Activated T-cell treated with anti-CD3 and anti-CD28 coated beads, Interleukin-2, amount 50 U/mL, for 48 hours (primary cell): Measurements from ENCODE around the gene ADRB1.

Source experiments
- DNase-seq, 2 experiments: peaks; one replicate each; pipeline ENCODE4 v3.0.0-alpha.2; 2020

ADRB1 gene

GRCh38 chr10:114026189-114027040 is 17.3 kb upstream of the ADRB1 start:
- no peak for DNase-seq

GRCh38 chr10:114027041-114027394 is 16.6 kb upstream of the ADRB1 start:
- no peak for DNase-seq

DNA sequence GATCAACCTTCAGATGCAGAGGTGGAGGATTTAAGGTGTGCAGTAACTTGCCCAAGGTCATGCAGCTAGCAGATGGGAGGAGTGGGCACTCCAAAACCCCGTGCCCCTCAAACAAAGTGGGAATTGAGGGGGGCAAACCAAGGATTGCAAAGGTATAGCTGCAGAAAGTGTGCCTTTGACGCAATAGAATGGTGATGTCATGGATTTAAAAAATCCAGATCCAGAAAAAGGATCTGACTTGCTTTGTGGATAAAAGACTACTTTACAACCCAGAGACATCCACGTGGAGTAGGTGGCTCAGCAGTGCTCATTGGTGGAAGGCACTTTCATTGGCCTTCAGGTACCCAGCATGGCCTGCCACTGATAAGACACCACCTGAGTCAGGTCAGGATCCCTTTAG is 15.7 kb upstream of the ADRB1 start:
- no peak for DNase-seq

GRCh38 chr10:114028425-114028824 is 15.2 kb upstream of the ADRB1 start:
- DNase-seq: no peak

DNA sequence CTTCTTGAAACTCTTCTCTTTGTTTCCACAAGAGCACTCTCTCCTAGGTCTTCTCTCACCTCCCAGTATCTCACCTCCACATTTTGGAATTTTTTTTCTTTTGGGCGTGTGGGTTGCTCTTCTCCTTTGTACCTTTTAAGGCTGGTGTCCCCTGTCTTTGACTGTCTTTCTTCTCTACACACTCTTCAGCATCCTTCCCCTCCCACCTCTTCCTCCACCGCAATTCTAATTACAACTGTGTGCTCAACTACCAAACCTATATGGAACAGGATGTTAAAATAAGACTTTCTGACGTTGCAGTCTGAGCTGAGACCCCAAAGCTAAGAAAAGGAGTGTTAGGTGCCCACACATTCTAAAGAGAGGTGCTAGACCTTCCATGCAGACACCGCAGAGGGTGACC is 14.0 kb upstream of the ADRB1 start:
- DNase-seq: no peak

GRCh38 chr10:114030140-114030539 is 13.5 kb upstream of the ADRB1 start:
- no peak for DNase-seq

DNA sequence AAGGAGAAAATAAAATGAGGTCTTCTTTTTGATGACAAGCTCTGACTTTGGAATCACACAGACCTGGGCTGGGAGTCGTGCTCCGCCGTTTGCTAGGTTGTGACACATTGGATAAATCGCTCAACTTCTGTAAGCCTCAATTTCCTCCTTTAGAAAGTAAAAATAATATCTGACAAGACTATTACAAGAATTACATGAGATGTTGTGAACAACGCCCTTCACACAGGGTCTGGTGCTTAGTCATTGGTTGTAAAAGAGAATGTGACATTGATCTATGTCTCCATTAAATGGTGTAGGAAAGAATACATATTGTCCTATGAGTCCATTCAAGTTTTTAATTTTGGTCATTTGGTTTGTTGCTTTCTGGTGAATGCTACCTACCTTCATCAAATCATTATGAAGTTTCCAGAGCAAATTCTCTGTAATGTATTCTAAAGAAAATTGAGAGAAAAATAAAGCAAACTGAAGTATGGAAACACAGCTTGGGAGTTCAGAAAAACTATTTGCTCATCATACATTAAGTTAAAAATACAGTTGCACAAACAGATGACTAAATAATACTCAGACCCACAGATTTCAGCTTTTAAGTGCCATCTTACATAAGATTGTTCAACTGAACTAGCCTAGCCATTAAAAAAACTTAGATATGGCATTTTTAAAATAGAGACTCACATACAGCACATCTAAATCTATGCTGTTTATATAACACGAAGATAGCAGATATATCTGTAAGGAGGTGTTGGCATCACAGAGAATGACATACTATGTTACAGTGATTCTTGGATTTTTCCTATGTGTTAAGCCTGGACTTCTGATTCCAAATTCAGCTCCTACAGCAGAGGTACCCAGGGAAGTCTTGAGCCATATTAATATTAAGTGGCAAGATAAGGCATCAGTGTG is 12.3 kb upstream of the ADRB1 start:
- DNase-seq: no peak

DNA sequence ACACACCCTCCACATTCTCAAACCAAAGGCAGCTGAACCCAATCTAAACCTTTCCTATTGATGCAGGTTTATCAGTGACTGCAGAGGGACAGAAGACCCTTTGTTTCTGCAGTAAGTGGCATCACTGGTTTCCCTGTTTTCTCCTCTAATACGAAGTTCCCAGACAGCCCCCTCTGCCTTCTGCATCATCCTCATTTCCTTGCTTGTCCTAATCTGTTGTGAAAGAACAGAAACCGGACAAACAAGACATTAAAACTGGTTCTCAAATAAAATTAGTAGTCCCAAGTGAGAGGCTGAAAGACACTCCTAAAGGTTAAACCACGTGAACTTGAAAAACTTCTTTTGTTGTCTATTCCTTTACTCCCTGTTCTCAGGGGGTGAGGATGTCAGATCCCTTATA is 10.1 kb upstream of the ADRB1 start:
- DNase-seq: no peak

DNA sequence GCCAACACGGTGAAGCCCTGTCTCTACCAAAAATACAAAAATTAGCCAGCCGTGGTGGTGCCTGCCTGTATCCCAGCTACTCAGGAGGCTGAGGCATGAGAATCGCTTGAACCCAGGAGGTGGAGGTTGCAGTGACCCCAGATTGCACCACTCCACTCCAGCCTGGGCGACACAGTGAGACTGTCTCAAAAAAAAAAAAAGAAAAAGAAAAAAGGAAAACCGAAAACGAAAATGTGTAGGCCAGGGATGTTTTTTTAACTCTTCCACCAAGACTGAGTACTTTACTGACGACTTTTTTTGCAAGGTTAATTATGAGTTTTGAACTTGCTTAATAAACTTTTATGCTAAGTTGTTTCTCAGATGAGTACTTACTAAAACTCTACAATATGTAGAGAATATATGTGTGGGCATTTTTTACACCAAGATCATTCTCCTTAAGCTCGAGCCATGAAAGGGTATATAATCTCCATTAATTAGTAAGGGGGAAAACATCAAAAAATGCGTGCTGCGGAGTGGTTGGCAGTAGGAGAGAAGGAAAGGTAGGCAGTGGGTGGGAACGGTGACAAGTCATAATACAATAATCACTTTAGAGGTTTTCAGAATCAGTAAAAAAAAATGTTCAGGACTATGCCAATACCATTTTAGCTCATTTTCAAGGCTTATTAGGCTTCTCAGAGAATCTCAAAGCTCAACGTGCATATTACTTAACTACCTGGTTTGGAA is 8.6 kb upstream of the ADRB1 start:
- no peak for DNase-seq

DNA sequence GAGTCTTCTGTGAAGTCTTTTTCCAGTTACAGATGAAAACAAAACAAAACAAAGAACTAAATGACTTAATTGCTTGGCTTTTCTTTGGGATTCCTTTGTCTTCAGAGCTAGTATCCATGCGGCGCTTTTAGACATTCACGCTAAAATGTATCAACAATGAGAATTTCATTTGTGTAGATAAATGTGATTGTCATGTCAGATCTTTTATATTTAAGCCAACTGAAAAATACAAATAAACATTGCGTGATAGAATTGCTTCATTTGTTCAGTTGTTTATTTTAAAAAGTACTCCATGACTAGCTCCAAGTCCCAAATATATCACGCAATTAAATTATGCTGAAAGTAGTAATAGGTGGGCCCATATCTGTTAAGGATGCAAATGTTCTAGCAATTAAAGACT is 7.9 kb upstream of the ADRB1 start:
- DNase-seq: no peak

- DNase-seq: no peak
Measured at GRCh38 chr10:114038819-114039218, 4.8 kb upstream of the ADRB1 start.

DNA sequence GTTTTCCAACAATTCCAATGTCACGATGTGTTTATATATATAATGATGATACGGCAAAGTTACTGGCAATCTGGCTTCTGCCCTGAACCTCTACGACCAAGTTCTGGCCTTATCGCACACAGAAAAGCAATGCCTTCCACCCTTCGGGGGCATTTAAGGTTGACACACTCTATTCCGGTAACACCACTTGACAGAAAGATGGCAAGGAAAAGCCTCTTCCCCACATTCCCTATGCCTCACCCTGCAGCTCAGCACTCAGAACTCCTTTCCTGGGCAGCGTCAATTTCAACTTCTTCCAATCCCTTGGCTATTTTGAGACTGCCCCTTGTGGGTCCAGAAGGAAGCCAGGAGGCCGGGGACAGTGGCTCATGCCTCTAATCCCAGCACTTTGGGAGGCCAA is 2.5 kb upstream of the ADRB1 start:
- DNase-seq: no peak

GRCh38 chr10:114042895-114043531 is 653 bp upstream of the ADRB1 start:
- peak; percentile 41 to 46 for DNase-seq

DNA sequence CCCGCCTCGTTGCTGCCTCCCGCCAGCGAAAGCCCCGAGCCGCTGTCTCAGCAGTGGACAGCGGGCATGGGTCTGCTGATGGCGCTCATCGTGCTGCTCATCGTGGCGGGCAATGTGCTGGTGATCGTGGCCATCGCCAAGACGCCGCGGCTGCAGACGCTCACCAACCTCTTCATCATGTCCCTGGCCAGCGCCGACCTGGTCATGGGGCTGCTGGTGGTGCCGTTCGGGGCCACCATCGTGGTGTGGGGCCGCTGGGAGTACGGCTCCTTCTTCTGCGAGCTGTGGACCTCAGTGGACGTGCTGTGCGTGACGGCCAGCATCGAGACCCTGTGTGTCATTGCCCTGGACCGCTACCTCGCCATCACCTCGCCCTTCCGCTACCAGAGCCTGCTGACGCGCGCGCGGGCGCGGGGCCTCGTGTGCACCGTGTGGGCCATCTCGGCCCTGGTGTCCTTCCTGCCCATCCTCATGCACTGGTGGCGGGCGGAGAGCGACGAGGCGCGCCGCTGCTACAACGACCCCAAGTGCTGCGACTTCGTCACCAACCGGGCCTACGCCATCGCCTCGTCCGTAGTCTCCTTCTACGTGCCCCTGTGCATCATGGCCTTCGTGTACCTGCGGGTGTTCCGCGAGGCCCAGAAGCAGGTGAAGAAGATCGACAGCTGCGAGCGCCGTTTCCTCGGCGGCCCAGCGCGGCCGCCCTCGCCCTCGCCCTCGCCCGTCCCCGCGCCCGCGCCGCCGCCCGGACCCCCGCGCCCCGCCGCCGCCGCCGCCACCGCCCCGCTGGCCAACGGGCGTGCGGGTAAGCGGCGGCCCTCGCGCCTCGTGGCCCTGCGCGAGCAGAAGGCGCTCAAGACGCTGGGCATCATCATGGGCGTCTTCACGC is 825 bp downstream of the ADRB1 start:
- DNase-seq: peak in 1 of 2 experiments; percentile 27

DNA sequence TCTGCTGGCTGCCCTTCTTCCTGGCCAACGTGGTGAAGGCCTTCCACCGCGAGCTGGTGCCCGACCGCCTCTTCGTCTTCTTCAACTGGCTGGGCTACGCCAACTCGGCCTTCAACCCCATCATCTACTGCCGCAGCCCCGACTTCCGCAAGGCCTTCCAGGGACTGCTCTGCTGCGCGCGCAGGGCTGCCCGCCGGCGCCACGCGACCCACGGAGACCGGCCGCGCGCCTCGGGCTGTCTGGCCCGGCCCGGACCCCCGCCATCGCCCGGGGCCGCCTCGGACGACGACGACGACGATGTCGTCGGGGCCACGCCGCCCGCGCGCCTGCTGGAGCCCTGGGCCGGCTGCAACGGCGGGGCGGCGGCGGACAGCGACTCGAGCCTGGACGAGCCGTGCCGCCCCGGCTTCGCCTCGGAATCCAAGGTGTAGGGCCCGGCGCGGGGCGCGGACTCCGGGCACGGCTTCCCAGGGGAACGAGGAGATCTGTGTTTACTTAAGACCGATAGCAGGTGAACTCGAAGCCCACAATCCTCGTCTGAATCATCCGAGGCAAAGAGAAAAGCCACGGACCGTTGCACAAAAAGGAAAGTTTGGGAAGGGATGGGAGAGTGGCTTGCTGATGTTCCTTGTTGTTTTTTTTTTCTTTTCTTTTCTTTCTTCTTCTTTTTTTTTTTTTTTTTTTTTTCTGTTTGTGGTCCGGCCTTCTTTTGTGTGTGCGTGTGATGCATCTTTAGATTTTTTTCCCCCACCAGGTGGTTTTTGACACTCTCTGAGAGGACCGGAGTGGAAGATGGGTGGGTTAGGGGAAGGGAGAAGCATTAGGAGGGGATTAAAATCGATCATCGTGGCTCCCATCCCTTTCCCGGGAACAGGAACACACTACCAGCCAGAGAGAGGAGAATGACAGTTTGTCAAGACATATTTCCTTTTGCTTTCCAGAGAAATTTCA is 1.7 kb downstream of the ADRB1 start:
- peak in 1 of 2 experiments; percentile 39 for DNase-seq

GRCh38 chr10:114046087-114046458 is 2.4 kb downstream of the ADRB1 start:
- no peak for DNase-seq

DNA sequence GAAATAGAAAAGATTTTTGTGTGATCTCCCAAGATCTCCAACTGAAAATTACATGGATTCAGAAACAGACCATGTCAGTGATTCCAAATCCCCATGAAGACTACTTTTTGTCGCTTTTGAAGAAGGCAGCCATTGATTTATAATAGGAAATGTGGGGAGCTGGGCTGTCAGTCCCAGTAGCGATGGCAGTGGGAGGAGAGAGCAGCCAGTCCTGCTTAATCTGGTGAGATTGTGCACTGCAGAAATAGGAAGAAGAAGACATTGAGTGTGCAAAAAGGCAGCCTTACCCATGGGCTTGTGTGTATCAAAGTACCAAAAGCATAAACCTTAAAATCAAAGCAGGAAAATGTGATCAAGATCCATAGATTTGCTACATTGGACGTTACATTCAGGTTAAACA is 4.8 kb downstream of the ADRB1 start:
- DNase-seq: no peak

- DNase-seq: no peak
Measured at GRCh38 chr10:114051714-114052113, 8.0 kb downstream of the ADRB1 start.

DNA sequence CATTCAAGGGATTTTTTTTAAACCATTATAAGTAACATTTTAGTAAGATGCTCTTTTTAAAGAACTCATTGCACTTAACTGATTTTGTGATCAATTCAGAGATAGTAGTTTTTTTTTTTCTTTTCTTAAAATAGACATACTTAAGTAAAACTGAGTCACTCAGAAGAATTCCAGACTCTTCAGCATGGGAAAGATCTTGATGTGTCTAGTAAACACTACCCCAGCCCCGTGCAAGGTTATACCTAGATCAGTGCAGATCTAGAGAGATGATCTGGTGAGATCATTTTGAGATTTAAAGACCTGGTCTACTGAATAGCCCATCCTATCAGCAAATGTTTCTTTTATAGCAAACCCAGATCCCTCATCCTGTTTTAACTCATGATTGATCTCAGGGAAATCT is 8.6 kb downstream of the ADRB1 start:
- DNase-seq: no peak

- DNase-seq: no peak
Measured at GRCh38 chr10:114053946-114054345, 10.3 kb downstream of the ADRB1 start.

DNA sequence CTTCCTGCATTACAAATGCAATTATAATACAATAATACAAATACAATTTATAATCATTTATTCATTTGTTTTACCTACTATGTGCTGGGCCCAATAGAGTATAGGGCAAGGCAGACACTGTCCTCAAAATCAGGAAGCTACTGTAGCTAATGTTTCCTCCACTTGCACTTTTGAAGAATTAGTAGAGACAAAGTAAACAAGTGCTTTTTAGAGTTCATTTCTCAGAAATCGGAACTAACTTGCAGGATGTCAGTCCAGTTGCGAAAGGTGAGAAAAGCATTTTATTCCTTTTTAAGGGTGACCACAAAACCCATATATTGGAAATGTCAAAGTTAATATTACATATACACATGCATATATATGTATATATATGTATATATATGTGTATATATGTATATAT is 14.2 kb downstream of the ADRB1 start:
- DNase-seq: no peak
